PC-9 (cell line): Measurements from ENCODE around the gene ROBO1.

Experiments
- EZH2 ChIP-seq: fragments of 200-600 bp; sonication (generic); IDR thresholded peaks from 2 replicates; pipeline ENCODE4 v1.8.0; 2017; ENCODE audit warnings: antibody characterized with exemption, low read depth
- TF ChIP-seq, protein P1 (sequence below): fragments of 200-600 bp; sonication (generic); conservative IDR thresholded peaks from 2 replicates; pipeline ENCODE4 v1.6.1; 2017; ENCODE audit warnings: mixed run types, antibody characterized with exemption, mild to moderate bottlenecking, moderate library complexity

DNA sequence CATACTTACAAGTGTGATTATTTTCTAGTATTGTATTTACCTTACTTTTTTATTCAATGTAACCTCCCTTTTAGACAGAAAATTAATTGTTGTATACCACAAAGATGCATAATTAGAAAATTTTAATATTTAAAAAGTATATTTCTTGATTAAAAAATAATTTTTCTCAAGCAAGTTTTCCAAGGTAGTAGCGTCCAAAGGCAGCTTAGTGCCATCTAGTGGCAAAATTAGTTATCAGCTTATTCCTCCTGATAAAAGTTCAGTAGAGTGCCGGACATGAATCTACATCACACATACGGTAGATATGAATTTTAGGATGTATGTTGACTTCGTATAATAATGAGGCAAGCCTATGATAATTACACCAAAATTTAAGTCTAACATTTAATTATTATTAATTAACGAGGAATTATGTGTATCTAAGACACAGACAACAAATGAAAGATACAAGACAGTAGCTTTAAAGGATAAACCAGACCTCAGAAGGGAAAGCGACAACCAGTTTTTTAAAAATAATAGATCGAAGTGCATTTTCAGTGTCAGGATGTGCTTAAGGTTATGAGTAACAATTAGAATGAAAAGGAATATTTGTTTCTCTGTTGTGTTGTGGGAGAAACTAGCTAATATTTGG lies 405.9 kb downstream of the ROBO1 start:
- TF ChIP-seq, protein P1, sequence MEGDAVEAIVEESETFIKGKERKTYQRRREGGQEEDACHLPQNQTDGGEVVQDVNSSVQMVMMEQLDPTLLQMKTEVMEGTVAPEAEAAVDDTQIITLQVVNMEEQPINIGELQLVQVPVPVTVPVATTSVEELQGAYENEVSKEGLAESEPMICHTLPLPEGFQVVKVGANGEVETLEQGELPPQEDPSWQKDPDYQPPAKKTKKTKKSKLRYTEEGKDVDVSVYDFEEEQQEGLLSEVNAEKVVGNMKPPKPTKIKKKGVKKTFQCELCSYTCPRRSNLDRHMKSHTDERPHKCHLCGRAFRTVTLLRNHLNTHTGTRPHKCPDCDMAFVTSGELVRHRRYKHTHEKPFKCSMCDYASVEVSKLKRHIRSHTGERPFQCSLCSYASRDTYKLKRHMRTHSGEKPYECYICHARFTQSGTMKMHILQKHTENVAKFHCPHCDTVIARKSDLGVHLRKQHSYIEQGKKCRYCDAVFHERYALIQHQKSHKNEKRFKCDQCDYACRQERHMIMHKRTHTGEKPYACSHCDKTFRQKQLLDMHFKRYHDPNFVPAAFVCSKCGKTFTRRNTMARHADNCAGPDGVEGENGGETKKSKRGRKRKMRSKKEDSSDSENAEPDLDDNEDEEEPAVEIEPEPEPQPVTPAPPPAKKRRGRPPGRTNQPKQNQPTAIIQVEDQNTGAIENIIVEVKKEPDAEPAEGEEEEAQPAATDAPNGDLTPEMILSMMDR, result peak; percentile 74
- TF ChIP-seq EZH2, result no peak
